ENCODE data around the gene PCDHA11.
"Not testable (repeated sequence)": the region's sequence is repeated elsewhere in the genome, so short reads cannot be mapped to it uniquely, and the experiment has no call there.

The PCDHA11 gene

GRCh38 chr5:140868721-140869554, at the start of gene PCDHA11:
PCDHA11 (plus strand) TSS chr5:140868957; CDS start chr5:140869104, 147 bp downstream.
- no peak for DNase-seq (ENCODE audit: low read depth, low spot score)

- no peak for DNase-seq (ENCODE audit: low read depth, low spot score)
Measured at GRCh38 chr5:140821375-140822280, 47.1 kb upstream of the PCDHA11 start, which contains the start of gene PCDHA5. PCDHA5 (plus strand) TSS chr5:140821613.

- DNase-seq (ENCODE audit: low read depth, low spot score), result no peak
Measured at GRCh38 chr5:140822281-140822629, 46.5 kb upstream of the PCDHA11 start.

- not testable (repeated sequence) for DNase-seq (ENCODE audit: low read depth, low spot score)
Measured at GRCh38 chr5:140822969-140823368, 45.8 kb upstream of the PCDHA11 start.

GRCh38 chr5:140823475-140823874, 45.3 kb upstream of the PCDHA11 start:
- DNase-seq (ENCODE audit: low read depth, low spot score), result no peak

GRCh38 chr5:140827704-140828361, 40.9 kb upstream of the PCDHA11 start, which contains the start of gene PCDHA6:
PCDHA6 (plus strand) TSS chr5:140827960; CDS start chr5:140828092, 132 bp downstream.
- DNase-seq (ENCODE audit: low read depth, low spot score), result no peak

- DNase-seq (ENCODE audit: low read depth, low spot score), result no peak
Measured at GRCh38 chr5:140828362-140828737, 40.4 kb upstream of the PCDHA11 start.

- not testable (repeated sequence) for DNase-seq (ENCODE audit: low read depth, low spot score)
Measured at GRCh38 chr5:140829511-140830501, 39.0 kb upstream of the PCDHA11 start.

- DNase-seq (ENCODE audit: low read depth, low spot score), result no peak
Measured at GRCh38 chr5:140833993-140834392, 34.8 kb upstream of the PCDHA11 start, which contains the start of gene PCDHA7. PCDHA7 (plus strand) TSS chr5:140834269; CDS start chr5:140834384, 115 bp downstream.

- DNase-seq (ENCODE audit: low read depth, low spot score), result not testable (repeated sequence)
Measured at GRCh38 chr5:140834439-140835008, 34.2 kb upstream of the PCDHA11 start.

- no peak for DNase-seq (ENCODE audit: low read depth, low spot score)
Measured at GRCh38 chr5:140835622-140836510, 32.9 kb upstream of the PCDHA11 start.

- no peak for DNase-seq (ENCODE audit: low read depth, low spot score)
Measured at GRCh38 chr5:140840978-140841962, 27.5 kb upstream of the PCDHA11 start, which contains the start of gene PCDHA8. PCDHA8 (plus strand) TSS chr5:140841187; CDS start chr5:140841322, 135 bp downstream.

- DNase-seq (ENCODE audit: low read depth, low spot score), result no peak
Measured at GRCh38 chr5:140842798-140843733, 25.7 kb upstream of the PCDHA11 start.

- not testable (repeated sequence) for DNase-seq (ENCODE audit: low read depth, low spot score)
Measured at GRCh38 chr5:140848139-140849102, 20.3 kb upstream of the PCDHA11 start, which contains the start of gene PCDHA9. PCDHA9 (plus strand) TSS chr5:140848382; CDS start chr5:140848496, 114 bp downstream.

All from activated CD4-positive, CD25-positive, alpha-beta regulatory T cell treated with anti-CD3 and anti-CD28 coated beads, Interleukin-2, amount 50 U/mL, for 16 hours (primary cell).